ENCODE data around the gene IGFL2. TPM values are rescaled to one million over a fixed set of nuclear protein-coding genes. Genes with fewer than 3 reads are reported as not detected.
"Not testable (repeated sequence)": the region's sequence is repeated elsewhere in the genome, so short reads cannot be mapped to it uniquely, and the experiment has no call there.

Gene IGFL2
- total RNA-seq, 3 donors from 2014 or later (not counting 1 experiment from before 2014, with no cell fraction given) = not detected

- WGBS (ENCODE audit: insufficient coverage) = 71% methylated on average over 10 of the region's 11 CpGs
- no peaks in the 10 kb centered on the region for H3K4me1 ChIP-seq (ENCODE audit: control insufficient read depth, insufficient read depth, low read length)
- ATAC-seq (peak in 1 of 3 donors; percentile 84), DNase-seq (peak in 1 of 2 donors; percentile 10)
- H3K4me3 Mint-ChIP-seq = no peak overlapping the region
- H3K27me3 ChIP-seq (ENCODE audit: control insufficient read depth, insufficient read depth, low read length) = peaks cover 11% of the 10 kb centered on the region
- peaks cover 22 to 62% of the 10 kb centered on the region in 2 donors for H3K27me3 Mint-ChIP-seq (ENCODE audit: low read depth in 2 of 2)
- H3K36me3 ChIP-seq (ENCODE audit: control insufficient read depth, insufficient read depth, low read length) = no peaks in the 10 kb centered on the region
- no peak overlapping the region for H3K27ac ChIP-seq (ENCODE audit: low read length)
- intact Hi-C loops (cut with micrococcal nuclease) = no loop called here
- H3K4me3 ChIP-seq (ENCODE audit: low read length) = no peak overlapping the region
- H3K36me3 Mint-ChIP-seq = no peaks in the 10 kb centered on the region
- no peaks in the 10 kb centered on the region for H3K9me3 Mint-ChIP-seq
- TF ChIP-seq CTCF (IDR thresholded peaks at IDR 0.05) = no peak
- no peaks in the 10 kb centered on the region for H3K4me1 Mint-ChIP-seq
- no peak overlapping the region for H3K27ac Mint-ChIP-seq
- H3K9me3 ChIP-seq (ENCODE audit: control insufficient read depth, insufficient read depth, low read length) = no peaks in the 10 kb centered on the region
These were observed 45.1 kb downstream of the IGFL2 start for GRCh38 chr19:46192992-46193650.

GRCh38 chr19:46193678-46194077, 45.6 kb downstream of the IGFL2 start:
- WGBS (ENCODE audit: insufficient coverage) = 86% methylated on average over 4 of the region's 4 CpGs
- Mint-ChIP-seq H3K4me3 (no peak overlapping the region), H3K4me1 (no peaks in the 10 kb centered on the region), H3K27ac (no peak overlapping the region), H3K36me3 (no peaks in the 10 kb centered on the region), H3K9me3 (no peaks in the 10 kb centered on the region), H3K27me3 (ENCODE audit: low read depth in 2 of 2) (peaks cover 16 to 61% of the 10 kb centered on the region in 2 donors)
- H3K36me3 ChIP-seq (ENCODE audit: control insufficient read depth, insufficient read depth, low read length) = no peaks in the 10 kb centered on the region
- DNase-seq = no peak
- peaks cover 6% of the 10 kb centered on the region for H3K27me3 ChIP-seq (ENCODE audit: control insufficient read depth, insufficient read depth, low read length)
- ATAC-seq = peak in 1 of 3 donors; percentile 47
- no peak overlapping the region for H3K4me3 ChIP-seq (ENCODE audit: low read length)
- H3K4me1 ChIP-seq (ENCODE audit: control insufficient read depth, insufficient read depth, low read length) = no peaks in the 10 kb centered on the region
- H3K9me3 ChIP-seq (ENCODE audit: control insufficient read depth, insufficient read depth, low read length) = no peaks in the 10 kb centered on the region
- no peak overlapping the region for H3K27ac ChIP-seq (ENCODE audit: low read length)
- intact Hi-C loops (cut with micrococcal nuclease) = no loop called here
- TF ChIP-seq CTCF (IDR thresholded peaks at IDR 0.05) = no peak

- Mint-ChIP-seq H3K27me3 (ENCODE audit: low read depth in 2 of 2) (peaks cover 10 to 52% of the 10 kb centered on the region in 2 donors), H3K9me3 (no peaks in the 10 kb centered on the region), H3K27ac (no peak overlapping the region), H3K36me3 (no peaks in the 10 kb centered on the region), H3K4me3 (no peak overlapping the region), H3K4me1 (no peaks in the 10 kb centered on the region)
- Histone ChIP-seq H3K9me3 (ENCODE audit: control insufficient read depth, insufficient read depth, low read length) (no peaks in the 10 kb centered on the region), H3K27ac (ENCODE audit: low read length) (no peak overlapping the region), H3K4me3 (ENCODE audit: low read length) (no peak overlapping the region), H3K36me3 (ENCODE audit: control insufficient read depth, insufficient read depth, low read length) (no peaks in the 10 kb centered on the region), H3K4me1 (ENCODE audit: control insufficient read depth, insufficient read depth, low read length) (no peaks in the 10 kb centered on the region), H3K27me3 (ENCODE audit: control insufficient read depth, insufficient read depth, low read length) (no peaks in the 10 kb centered on the region)
- no peak for ATAC-seq
- WGBS (ENCODE audit: insufficient coverage) = 86% methylated on average over 2 of the region's 3 CpGs
- intact Hi-C loops (cut with micrococcal nuclease) = no loop called here
- TF ChIP-seq CTCF (IDR thresholded peaks at IDR 0.05) = no peak
- DNase-seq = no peak
These were observed 47.1 kb downstream of the IGFL2 start for GRCh38 chr19:46195104-46195503.

GRCh38 chr19:46195919-46196318, 47.9 kb downstream of the IGFL2 start:
- H3K27ac Mint-ChIP-seq; H3K36me3 ChIP-seq (ENCODE audit: control insufficient read depth, insufficient read depth, low read length); H3K27me3 ChIP-seq (ENCODE audit: control insufficient read depth, insufficient read depth, low read length); DNase-seq; H3K4me3 Mint-ChIP-seq; H3K4me3 ChIP-seq (ENCODE audit: low read length); H3K36me3 Mint-ChIP-seq; H3K4me1 ChIP-seq (ENCODE audit: control insufficient read depth, insufficient read depth, low read length); H3K9me3 ChIP-seq (ENCODE audit: control insufficient read depth, insufficient read depth, low read length); H3K27ac ChIP-seq (ENCODE audit: low read length); ATAC-seq; H3K9me3 Mint-ChIP-seq; intact Hi-C loops (cut with micrococcal nuclease); H3K4me1 Mint-ChIP-seq: not testable (repeated sequence)
- peaks cover 8 to 44% of the 10 kb centered on the region in 2 donors for H3K27me3 Mint-ChIP-seq (ENCODE audit: low read depth in 2 of 2)
- WGBS (ENCODE audit: insufficient coverage) = 69% methylated on average over 5 of the region's 7 CpGs
